T47D (cell line): ENCODE measurements around the gene SURF6.
"Not testable (repeated sequence)": the region's sequence is repeated elsewhere in the genome, so short reads cannot be mapped to it uniquely, and the experiment has no call there.

Experiments used
- DNase-seq, 2 experiments: peaks; one replicate each; pipeline versions ENCODE4 v3.0.0 to v3.0.0-alpha.2; 2011 to 2012; ENCODE audit warnings: low read depth in 1 of 2, low spot score in 1 of 2
- JUND ChIP-seq: IDR thresholded peaks from 2 replicates; pipeline ENCODE4 v1.6.1; 2012; ENCODE audit warnings: low read depth
- in situ Hi-C: cut with HindIII; loops from 2 replicates; pipeline ENCODE4 v1.10.0; 2016; ENCODE audit warnings: low sequenced_read_pairs, low pct_unique_long_range_greater_than_20kb

SURF6 gene

DNA sequence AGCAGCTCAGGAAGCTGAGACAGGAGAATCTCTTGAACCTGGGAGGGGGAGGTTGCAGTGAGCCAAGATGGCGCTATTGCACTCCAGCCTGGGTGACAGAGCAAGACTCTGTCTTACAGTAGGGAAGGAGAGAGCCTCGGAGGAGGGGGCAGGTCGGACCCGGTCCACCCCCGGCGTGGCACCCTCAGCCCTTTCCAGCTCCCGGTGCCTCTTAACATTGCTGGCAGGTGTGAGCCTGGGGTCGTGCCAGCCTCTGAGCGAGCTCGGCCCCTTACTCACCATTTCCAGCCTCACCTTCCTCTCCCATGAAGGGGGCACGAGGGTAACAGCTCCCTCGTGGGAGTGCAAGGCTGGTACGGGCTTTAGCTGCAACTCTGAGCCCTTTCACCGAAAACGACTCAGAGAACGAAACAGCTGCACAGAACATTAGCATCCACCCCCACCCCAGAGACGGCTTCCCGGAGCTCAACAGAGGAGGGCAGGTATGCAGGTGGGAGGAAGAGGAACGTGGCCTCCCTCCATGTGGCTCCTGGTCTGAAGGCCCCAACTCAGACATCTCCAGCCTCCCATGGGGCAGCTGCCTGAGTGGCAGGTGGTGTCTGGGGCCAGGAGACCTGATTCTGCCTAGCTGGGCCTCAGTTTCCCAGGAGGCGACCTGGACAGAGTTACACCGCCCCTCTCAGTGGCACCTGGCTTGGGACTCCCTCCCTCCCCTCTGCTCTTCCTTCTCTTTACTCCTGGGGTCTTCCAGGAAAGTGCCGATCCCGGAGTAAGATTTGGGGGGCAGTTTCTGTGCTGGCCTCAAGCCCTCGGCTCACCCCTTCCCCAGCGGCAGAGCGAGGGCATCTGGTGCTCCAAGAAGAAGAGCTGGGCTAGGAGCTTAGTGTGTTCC is 32.5 kb downstream of the SURF6 start:
- no peak for DNase-seq
- in situ Hi-C loops = no loop called here
- TF ChIP-seq JUND = no peak

DNA sequence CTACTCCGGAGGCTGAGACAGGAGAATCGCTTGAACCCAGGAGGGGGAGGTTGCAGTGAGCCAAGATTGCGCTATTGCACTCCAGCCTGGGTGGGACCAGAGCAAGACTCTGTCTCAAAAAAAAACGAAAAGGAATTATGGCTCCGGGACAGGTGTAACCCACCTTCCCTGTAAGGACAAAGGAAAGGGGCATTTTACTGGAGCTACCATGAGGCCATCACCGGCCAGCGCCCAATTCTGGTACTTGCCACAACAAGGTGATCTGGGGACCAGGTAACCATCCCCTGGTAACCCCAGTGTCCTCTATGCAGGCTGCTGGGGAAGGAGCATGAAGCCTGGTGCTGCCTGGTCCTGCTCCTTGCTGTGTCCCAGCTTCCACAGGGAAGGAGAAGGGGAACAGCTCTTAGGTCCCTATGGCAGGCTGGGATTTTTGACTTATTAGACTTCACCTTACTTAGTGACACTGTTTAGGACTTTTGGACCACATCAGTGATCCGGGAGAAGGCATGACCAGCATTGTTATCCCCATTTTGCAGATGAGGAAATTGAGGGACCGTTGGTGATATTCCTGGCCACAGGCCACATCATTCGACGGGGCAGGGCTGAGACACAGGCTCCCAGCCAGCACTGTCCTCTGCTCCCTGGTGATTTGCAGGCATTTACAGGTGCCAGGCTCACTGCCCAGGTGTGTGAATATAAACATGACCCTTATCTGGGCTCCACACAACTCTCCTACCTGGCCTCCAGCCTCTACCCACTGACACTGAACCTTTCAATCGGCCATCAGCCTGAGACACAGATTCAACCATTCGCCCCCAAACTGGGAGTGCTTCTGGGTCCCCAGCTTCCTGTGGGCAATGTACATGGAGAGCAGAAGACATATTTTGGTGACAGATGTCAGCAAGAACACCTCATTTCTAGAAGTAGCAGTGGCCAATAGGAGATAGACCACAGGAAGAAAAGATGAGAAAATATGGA is 34.4 kb downstream of the SURF6 start:
- no peak for DNase-seq
- no peak for TF ChIP-seq JUND
- in situ Hi-C loops = no loop called here

DNA sequence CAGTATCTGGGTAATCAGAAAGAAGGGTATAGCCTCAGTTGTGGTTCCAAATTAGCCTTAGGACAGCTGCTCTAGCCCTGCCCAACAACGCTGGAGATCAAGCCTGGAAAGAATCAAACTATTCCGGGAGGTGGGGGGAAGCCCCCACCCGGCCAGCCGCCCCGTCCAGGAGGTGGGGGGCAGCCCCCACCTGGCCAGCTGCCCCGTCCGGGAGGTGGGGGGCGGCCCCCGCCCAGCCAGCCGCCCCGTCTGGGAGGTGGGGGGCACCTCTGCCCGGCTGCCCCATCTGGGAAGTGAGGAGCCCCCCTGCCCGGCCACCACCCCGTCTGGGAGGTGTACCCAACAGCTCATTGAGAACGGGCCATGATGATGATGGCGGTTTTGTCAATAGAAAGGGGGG is 36.0 kb downstream of the SURF6 start:
- DNase-seq, in situ Hi-C loops: not testable (repeated sequence)

DNA sequence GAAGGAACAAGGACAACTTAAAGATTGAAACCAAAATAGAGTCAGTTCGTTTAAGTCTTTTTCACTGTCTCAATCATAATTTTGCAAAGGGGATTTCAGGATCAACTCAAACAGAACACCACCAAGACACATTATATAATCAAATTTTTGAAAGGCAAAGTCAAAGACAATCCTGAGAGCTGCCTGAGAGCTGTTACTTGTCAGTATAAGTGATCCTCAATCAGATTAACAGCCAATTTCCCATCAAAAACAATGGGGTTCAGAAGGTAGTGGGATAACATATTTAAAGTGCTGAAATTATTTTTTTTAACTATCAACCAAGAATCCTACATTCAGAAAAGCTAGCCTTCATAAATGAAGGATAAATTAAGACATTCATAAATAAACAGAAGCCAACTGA is 41.7 kb downstream of the SURF6 start:
- no peak for DNase-seq
- in situ Hi-C loops = no loop called here
- no peak for TF ChIP-seq JUND

DNA sequence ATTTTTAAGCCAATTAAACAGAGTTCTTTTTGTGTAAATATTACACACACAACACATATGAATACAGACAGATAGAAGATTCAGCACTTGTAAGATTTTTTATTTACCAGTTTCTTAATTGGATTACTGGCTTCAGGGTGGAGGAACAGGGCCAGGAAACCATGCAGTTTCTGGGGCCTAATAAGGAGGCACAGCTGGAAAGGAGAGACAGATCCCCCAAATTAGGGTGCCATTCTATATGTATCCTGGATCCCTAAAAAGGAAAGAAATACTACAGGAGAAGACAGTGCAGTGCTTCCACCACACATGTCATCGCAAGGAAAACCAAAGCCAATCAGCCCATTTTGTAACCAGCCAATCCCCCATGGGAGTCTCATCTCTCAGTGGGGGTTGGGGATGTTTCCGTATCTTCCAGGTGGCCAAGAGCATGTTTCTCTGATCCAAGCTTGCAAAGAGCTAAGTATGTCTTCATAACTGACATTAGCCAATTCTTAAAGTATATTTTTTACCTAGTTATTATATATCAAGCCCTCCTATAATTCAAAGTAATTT is 45.2 kb downstream of the SURF6 start:
- TF ChIP-seq JUND = no peak
- in situ Hi-C loops = no loop called here
- DNase-seq = no peak

DNA sequence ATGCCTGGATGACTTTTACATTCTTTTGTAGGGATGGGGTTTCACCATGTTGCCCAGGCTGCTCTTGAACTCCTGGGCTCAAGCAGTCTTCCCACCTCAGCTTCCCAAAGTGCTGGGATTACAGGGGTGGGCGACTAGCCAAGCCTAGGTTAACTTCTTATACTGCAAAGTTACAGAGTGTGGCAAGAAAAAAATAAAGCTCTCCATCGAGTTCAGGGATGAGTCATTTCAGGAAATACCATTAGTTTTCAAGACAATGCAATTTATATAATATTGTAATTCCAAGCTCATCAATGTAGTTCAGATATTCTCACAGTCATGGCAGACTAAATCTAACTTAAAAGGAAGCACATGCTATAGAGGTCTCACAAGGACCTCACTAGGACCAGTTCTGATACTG is 49.5 kb downstream of the SURF6 start:
- TF ChIP-seq JUND = no peak
- DNase-seq = no peak
- in situ Hi-C loops = no loop called here

DNA sequence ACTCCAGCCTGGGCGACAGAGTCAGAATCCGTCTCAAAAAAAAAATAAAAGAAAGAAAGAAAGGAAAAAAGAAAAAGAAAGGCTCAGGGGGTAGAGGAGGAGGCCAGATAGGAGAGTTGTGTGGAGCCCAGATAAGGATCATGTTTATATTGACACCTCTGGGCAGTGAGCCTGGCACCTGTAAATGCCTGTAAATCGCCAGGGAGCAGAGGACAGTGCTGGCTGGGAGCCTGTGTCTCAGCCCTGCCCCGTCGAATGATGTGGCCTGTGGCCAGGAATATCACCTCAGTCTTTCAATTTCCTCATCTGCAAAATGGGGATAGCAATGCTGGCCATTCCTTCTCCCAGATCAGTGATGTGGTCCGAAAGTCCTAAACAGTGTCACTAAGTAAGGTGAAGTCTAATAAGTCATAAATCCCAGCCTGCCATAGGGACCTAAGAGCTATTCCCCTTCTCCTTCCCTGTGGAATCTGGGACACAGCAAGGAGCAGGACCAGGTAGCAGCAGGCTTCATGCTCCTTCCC is 50.7 kb downstream of the SURF6 start:
- no peak for TF ChIP-seq JUND
- in situ Hi-C loops = no loop called here
- DNase-seq = no peak

DNA sequence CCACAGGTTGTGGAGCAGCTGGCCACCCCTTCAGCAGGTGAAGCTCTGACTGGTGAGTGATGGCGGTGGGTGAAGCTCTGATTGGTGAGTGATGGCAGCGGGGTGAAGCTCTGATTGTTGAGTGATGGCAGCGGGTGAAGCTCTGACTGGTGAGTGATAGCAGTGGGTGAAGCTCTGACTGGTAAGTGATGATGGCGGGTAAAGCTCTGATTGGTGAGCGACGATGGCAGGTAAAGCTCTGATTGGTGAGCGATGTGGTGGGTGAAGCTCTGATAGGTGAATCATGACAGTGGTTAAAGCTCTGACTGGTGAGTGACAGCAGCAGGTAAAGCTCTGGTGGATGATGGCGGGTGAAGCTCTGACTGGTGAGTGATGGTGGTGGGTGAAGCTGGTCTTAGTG is 51.6 kb downstream of the SURF6 start:
- TF ChIP-seq JUND = no peak
- no peak for DNase-seq
- in situ Hi-C loops = no loop called here

DNA sequence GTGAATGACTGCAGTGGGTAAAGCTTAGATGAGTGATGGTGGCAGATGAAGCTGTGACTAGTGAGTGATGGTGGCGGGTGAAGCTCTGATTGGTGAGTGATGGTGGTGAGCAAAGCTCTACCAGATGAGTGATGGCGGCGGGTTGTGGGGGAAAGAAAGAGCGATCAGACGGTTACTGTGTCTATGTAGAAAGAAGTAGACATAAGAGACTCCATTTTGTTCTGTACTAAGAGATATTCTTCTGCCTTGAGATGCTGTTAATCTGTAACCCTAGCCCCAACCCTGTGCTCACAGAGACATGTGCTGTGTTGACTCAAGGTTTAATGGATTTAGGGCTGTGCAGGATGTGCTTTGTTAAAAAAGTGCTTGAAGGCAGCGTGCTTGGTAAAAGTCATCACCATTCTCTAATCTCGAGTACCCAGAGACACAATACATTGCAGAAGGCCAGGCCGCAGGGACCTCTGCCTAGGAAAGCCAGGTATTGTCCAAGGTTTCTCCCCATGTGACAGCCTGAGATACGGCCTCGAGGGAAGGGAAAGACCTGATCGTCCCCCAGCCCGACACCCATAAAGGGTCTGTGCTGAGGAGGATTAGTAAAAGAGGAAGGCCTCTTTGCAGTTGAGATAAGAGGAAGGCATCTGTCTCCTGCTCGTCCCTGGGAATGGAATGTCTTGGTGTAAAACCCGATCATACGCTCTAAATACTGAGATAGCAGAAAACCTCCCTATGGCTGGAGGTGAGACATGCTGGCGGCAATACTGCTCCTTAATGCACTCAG is 52.5 kb downstream of the SURF6 start:
- DNase-seq, in situ Hi-C loops: not testable (repeated sequence)

DNA sequence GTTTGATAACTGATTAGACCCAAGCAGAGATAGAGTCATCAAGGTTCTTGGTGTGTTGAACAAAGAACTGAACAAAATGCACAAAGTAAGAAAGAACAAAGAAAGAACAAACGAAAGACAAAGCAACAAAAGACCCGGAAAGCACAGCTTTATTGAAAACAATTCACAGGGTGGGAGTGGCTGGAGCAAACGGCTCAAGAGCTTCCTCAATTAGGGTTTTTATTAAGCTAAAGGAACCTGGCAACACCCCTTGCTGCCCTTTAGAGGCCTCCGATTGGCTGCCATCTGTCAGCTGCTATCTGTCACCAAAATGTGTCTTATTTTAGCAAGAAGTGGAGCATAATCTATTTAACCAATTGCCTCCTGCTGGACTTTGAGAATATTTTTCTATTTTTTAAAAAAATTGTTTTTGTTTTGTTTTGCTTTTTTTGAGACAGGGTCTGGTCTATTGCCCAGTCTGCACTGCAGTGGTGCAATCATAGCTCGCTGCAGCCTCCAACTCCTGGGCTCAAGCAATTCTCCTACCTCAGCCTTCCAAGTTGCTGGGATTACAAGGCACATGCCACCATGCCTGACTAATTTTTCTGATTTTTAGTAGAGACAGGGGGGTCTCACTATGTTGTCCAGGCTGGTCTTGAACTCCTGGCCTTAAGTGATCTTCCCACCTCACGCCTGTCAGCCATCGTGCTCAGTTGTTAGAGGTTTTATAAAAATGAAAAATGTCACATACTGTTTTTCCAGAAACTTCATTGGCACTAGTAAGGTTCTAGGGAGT is 53.3 kb downstream of the SURF6 start:
- TF ChIP-seq JUND = no peak
- DNase-seq = no peak
- in situ Hi-C loops = no loop called here

DNA sequence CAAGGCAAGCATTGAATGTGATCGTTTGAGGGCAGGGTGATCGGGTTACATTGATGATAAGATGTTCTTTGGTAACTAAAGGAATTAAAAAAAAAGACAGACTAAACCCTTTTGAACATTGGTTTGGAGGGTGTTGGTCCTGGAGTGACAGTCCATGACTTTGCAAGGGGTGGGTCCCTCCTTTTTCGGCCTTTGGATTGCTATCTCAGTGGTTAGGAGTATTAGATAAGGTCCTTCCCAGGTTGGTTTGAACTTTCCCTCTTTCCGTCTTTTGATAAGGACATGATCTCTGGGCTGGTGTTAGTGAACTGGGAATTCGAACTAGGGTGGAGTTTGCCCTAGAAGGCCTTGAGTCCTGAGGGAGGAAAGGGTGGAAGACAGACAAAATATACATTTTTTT is 55.6 kb downstream of the SURF6 start:
- TF ChIP-seq JUND = no peak

More for the DNA sequence above, 55.6 kb downstream of the SURF6 start:
- no peak for DNase-seq
- in situ Hi-C loops = no loop called here
